ENCODE measurements around the gene FABP3.
"Not testable (repeated sequence)": the region's sequence is repeated elsewhere in the genome, so short reads cannot be mapped to it uniquely, and the experiment has no call there.

Gene FABP3

GRCh38 chr1:31398246-31398645, 25.4 kb upstream of the FABP3 start:
- no peak for DNase-seq (ENCODE audit: low spot score)

DNA sequence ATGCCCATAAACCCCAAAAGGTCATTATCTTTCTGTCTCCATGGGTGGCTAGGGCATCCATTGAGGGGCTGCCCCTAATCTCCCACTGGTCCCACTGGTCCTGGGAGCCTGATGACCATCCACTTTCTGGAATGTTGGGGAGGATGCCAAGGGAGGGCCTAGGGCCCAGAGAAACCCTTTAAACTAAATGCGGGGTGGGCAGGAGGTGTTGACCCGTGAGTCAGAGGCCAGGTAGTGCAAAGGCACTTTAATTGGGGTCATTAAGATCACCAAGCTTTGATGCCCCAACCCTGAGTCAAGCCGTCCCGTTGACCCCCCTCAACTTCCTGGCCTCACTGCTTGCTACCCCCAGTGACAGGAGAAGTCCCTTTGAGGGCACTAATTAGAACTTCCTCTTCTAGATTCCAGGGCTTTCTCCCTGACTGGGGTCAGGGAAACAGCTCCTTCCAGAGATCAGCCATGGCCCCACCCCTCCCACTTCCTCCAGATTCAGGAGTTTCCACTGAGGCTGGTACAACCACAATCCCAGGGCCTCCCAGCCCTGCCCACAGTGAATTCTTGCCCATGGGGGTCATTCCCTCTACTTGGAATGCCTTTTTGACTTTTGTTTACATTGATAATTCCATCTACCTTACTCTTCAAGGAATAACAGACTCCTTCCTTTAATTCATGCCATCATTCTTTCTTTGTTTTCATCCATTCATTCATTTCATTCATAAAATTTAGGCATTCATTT, 24.7 kb upstream of the FABP3 start:
- no peak for DNase-seq (ENCODE audit: low spot score)

DNA sequence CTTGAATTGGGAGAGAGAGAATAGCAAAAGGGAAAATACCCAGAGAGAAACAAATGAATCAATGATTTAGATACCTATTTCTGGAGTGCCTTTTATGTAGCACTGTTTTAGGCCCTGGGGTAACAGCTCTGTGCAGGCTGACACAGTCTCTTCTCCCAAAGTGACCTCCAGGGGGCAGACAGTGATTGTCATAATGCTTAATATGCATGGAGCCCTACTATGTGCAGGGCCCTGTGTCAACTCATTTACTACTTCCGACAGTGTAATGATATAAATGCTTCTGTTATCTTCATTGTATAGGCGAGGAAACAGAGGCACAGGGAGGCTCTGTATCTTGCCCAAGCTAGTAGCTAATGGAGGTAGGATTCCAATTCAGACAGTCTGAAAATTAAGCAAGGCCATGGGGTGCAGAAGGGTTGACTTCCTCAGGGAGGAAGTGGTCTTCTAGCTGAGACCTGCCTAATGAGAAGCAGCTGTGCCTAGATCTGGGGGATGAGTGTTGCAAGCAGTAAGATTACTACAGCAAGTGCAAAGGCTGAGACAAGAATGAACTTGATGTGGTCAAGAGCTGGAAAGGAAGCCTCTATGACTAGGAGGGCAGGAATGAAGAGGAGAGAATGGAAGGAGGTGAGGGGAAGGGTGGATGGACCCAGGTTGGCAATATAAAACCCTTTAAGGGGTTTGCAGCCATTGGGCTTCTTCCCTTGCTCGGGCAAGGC, 23.9 kb upstream of the FABP3 start:
- no peak for DNase-seq (ENCODE audit: low spot score)

DNA sequence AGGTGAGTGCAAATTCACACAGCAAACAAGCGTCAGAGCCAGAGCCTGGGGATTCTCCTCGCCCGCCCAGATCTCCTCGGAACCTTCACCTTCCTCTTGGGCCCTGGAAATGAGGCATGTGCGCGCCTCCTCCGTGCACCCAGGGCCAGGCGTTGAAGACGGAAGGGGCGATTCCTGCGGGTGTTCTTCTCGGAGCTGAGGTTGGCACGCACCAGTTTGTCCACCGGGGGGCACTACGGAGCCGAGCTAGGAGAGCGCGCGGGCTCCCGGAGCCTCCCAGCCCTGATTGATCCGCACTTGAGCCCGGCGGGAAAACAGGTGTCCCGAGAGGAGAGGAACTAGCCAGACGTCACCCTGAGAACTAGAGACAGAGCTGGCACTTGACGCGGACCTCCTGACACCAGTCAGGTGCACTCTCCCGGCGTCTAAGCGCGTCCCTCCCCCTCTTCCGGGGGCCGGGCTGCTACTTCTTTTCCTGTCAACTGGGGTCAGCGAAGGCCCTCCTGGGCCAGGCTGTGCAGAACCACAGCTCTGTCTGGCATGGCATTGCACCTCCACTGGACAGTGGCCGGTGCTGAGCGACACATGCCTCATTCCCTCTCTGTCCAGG, 21.8 kb upstream of the FABP3 start:
- DNase-seq (ENCODE audit: low spot score): peak; percentile 59

GRCh38 chr1:31393463-31393862, 20.6 kb upstream of the FABP3 start:
- no peak for DNase-seq (ENCODE audit: low spot score)

- no peak for DNase-seq (ENCODE audit: low spot score)
Observed at GRCh38 chr1:31390071-31390470, 17.2 kb upstream of the FABP3 start.

- no peak for DNase-seq (ENCODE audit: low spot score)
Observed at GRCh38 chr1:31389616-31390015, 16.7 kb upstream of the FABP3 start.

DNA sequence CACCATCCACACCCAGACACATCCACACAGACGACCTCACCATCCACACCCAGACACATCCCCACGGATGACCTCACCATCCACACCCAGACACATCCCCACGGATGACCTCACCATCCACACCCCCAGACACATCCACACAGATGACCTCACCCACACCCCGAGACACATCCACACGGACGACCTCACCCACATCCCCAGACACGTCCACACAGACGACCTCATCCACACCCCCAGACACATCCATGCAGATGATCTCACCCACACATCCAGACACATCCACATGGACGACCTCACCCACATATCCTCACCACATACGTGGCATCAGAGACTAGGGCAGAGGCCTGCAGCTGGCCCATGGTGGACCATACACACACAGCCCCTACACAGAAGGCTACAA, 14.7 kb upstream of the FABP3 start:
- no peak for DNase-seq (ENCODE audit: low spot score)

GRCh38 chr1:31386576-31387243, 13.8 kb upstream of the FABP3 start:
- DNase-seq (ENCODE audit: low spot score): not testable (repeated sequence)

DNA sequence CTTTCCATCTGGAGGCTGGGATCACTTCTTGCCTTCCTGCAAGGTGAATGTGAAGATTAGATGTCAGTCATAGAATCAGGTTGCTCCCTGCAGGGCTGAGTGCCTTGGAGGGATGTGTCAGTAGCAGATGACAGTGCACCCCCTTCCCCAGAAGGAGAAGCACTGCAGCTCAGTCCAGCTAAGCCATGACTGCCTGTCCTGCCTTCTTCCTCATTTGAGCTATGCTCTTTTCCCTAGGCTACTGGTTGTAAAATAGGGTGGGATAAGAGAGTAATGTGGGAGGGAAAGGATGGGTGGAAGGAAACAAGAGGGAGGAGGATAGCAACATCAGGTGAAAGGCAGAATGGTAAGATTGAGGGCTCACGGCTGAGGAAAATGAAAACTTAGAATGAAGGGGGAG, 11.1 kb upstream of the FABP3 start:
- DNase-seq (ENCODE audit: low spot score): no peak

DNA sequence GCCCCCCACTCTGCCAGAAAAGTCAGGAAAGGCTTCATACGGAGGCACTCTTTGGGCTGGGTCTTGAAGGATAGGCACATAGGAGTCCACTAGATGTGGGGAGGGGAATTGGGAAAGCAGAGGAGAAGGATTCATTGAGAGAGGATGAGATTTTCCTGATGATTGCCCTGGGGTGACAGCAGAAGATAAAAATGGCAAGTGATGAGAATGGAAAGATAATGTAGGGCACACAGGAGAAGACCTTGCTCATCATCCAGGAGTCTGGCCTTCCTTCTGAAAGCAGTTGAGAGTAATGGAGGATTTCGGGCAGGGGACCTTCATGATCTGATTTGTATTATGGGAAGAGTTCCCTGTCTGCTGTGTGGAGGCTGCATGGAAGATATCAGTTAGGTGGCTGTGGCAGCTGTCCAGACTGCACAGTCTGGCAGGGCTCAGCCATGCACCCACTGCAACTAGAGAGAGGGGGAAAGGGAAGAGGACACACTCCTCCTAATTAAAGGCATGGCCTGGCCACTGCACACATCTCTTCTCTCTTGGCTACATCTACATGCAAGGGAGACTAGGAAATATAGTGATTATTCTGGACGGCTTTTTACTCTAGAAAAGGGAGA, 9.6 kb upstream of the FABP3 start:
- DNase-seq (ENCODE audit: low spot score): no peak

DNA sequence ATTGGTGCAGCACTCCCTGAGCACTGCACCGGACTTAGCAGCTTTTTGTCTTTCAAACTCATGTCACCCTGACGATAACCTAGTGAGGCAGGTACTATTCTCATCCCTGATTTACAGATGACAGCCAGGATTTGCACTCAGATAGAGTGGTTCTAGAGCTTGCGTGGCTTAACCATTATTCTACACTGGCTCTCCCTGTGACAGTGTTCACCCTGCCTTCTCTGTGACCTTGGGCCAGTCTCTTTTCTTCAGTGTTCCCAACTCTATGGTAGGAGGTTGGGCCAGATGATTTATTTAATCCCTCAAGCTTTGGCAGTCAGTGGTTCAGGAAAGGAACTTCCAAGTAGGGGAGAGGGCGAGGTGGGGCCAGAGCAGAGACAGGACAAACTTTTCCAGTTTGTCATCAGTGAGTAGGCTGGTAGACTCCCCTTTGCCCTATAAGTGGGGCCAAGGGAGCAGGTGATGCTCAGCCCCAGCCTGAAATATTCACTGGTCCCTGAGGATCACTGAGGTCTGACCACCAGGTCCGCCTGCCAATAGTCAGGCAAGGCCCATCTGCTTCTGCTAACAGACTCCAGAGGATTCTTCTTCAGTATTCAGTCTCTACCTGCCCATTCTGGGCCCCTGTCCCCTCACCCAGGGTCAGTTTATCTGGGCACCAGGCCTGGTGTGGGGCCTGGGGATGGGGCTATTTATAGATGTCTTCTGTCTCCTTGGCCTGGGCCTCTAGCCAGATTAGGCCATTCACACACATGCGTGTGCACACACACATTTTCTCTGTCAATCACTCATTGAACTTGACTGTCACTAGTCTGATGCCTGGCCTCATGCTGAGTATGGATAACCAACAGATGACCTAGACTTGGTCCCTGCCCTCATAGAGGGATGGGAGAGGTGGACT, 8.8 kb upstream of the FABP3 start:
- DNase-seq (ENCODE audit: low spot score): no peak

DNA sequence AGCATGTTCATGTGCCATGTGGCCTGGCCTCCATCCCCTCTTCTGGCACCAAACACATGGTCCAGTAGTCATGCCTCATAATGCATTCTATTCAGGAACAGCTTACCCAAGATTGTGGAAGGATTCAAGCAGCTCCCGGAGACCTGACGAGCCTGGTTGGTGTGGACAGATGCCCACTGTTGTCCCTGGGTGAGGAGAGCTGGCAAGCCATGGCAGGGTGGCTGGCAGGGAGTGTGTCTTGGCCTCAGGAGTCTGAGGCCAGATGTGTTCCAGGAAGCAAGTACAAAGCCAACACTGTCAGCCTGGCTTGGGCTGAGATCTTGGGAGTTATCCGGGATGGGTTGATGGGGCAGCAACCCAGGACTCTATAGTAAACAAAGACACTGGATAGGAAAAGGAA, 7.3 kb upstream of the FABP3 start:
- peak; percentile 74 for DNase-seq (ENCODE audit: low spot score)

GRCh38 chr1:31378001-31378400, 5.1 kb upstream of the FABP3 start:
- no peak for DNase-seq (ENCODE audit: low spot score)

- no peak for DNase-seq (ENCODE audit: low spot score)
Observed at GRCh38 chr1:31377364-31377863, 4.5 kb upstream of the FABP3 start.

GRCh38 chr1:31376375-31377134, 3.7 kb upstream of the FABP3 start:
- peak; percentile 98 for DNase-seq (ENCODE audit: low spot score)

GRCh38 chr1:31374511-31375196, 1.8 kb upstream of the FABP3 start:
- DNase-seq (ENCODE audit: low spot score): peak; percentile 64

- no peak for DNase-seq (ENCODE audit: low spot score)
Observed at GRCh38 chr1:31373897-31374486, 1.1 kb upstream of the FABP3 start.

- DNase-seq (ENCODE audit: low spot score): no peak
Observed at GRCh38 chr1:31372751-31373055, 173 bp downstream of the FABP3 start.

Measured in pons (tissue), 1 donor.